ENCODE data around the gene NPTN. TPM values are rescaled to one million over a fixed set of nuclear protein-coding genes. Genes with fewer than 3 reads are reported as not detected.

NPTN gene
- total RNA-seq, 2 experiments from 2014 or later, result 41.4 to 50.6 TPM

DNA sequence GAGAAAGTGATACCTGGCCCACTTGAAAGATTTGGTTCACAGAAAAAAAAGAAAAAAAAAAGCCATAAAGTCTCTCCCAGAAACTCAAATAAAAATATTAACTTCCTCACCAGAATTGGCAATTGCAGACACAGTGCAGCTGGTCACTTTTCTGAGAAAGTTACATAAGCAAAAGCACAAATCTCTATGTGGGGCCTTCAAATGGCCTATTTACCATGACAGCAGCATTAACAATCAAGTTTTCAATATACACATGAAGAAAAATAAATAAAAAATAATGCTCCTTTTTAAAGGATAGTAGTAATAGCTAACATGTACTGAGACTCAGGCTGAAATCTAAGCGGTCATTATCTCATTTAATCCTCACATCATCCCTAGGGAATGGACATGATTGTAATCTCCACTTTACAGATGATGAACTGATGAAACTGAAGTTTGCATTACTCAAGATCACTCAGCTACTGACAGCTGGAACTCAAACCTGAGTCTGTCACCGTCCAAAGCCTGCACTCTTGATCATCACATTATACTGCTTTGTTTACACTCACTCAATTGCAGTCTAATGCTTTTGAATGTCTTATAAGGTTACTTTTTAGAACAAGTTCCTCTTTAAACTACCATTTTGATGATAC is 3.3 kb downstream of the NPTN start:
- H3K4me3 Mint-ChIP-seq, result no peak overlapping the region
- H3K27me3 Mint-ChIP-seq, result peaks cover 6% of the 10 kb centered on the region
- POLR2A ChIA-PET, result interaction anchor here (0.6 kb wide), 1 partner anchor 15 kb away, joined by 4 read pairs; no protein-coding TSS in a partner anchor
- no peak overlapping the region for H3K27ac Mint-ChIP-seq
- H3K4me1 Mint-ChIP-seq, result peaks cover 44% of the 10 kb centered on the region
- no peaks in the 10 kb centered on the region for H3K36me3 Mint-ChIP-seq (ENCODE audit: low read depth)
- no peaks in the 10 kb centered on the region for H3K9me3 Mint-ChIP-seq
- no peak for DNase-seq
- CTCF ChIA-PET, result interaction anchor here (0.6 to 1.0 kb wide), 3 partner anchors 22 to 67 kb away, joined by 3 to 5 read pairs (median 3); no protein-coding TSS in a partner anchor

DNA sequence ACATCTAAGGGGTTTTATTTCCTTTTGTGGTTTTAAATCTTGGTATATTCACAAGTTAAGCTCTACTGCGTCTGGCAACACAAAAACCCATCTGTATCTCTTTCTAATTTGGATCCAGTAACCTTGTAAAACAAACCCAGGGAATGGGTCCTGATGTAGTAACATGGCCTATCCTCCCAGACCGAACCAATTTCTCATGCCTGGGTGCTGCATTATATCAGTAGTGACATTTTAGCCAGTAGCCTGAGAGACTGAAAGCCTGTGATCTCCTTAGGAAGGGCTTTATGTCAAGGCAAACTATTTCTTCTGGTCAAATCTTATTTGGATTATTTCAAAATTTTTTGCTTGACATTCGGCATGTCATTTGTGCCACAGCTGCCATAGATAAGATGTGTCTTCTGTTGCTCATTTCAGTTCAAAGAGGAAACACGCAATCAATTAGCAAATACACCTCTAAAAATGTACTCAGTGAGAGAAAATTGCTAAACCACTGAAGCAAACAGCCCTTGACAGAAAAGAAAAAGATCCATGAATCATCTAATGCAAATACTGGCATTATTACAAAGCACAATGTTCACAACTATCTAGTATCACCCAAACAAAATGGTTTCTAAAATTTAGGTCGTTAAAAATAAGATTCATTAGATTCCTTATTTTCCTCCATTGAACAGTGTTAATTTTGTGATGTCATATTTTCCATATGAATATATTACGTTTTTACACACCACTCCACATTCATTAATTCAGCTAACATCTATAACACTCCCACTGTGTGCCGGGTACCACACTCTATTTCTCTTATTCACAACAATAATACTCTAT is 4.0 kb downstream of the NPTN start:
- Mint-ChIP-seq H3K27me3 (no peaks in the 10 kb centered on the region), H3K9me3 (no peaks in the 10 kb centered on the region), H3K36me3 (ENCODE audit: low read depth) (no peaks in the 10 kb centered on the region), H3K4me1 (peaks cover 44% of the 10 kb centered on the region), H3K4me3 (no peak overlapping the region), H3K27ac (no peak overlapping the region)
- POLR2A ChIA-PET, result no interaction called here
- DNase-seq, result no peak
- CTCF ChIA-PET, result interaction anchor here (0.6 to 0.8 kb wide), 2 partner anchors 23 to 68 kb away, joined by 3 read pairs; no protein-coding TSS in a partner anchor

DNA sequence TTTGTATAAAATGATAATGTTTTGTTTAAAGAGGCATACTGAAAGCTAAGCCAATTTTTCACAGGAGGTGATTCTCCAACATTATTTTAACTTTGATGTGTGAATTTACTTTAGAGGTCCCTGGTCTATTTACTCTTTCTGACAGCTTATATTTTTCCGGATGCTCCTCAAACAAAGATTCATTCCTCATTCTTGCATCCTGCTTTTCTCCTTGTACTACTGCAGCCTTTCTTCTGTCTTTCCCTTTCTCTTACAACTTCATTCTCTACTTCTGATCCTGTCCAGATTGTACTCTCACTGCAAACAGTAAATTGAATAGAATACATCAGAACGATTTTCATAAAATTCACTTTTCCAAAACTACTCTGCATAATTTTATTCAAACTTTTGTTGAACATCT is 5.1 kb downstream of the NPTN start:
- ChIA-PET CTCF (interaction anchor here (1.9 kb wide), 1 partner anchor 8 kb away, joined by 16 read pairs; no protein-coding TSS in a partner anchor), POLR2A (no interaction called here)
- Mint-ChIP-seq H3K36me3 (ENCODE audit: low read depth) (no peaks in the 10 kb centered on the region), H3K9me3 (no peaks in the 10 kb centered on the region), H3K27ac (no peak overlapping the region), H3K27me3 (no peaks in the 10 kb centered on the region), H3K4me3 (no peak overlapping the region), H3K4me1 (peaks cover 37% of the 10 kb centered on the region)
- DNase-seq, result no peak

DNA sequence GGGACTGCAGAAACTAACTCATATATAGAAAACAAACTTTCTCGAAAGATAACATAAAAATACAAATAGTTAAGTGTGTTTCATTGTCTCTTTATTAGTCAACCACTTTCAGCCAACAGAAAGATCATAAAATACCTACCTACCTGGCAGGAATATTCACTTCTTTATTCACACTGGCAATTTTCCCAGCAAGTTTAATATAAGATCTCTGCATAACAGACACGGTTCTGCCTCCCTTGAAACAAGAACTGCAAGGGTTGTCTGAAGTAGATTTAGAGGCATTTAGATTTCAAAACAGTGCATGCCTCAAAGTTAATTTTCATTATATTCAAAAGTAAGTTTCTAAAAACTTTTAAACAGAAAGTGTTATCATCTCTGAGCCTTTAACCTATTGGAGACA is 7.1 kb downstream of the NPTN start:
- H3K9me3 Mint-ChIP-seq, result no peaks in the 10 kb centered on the region
- peaks cover 33% of the 10 kb centered on the region for H3K4me1 Mint-ChIP-seq
- H3K27ac Mint-ChIP-seq, result no peak overlapping the region
- no peaks in the 10 kb centered on the region for H3K27me3 Mint-ChIP-seq
- H3K36me3 Mint-ChIP-seq (ENCODE audit: low read depth), result no peaks in the 10 kb centered on the region
- DNase-seq, result no peak
- CTCF ChIA-PET, result interaction anchor here (1.1 to 1.7 kb wide), 2 partner anchors 11 to 65 kb away, joined by 3 to 6 read pairs; no protein-coding TSS in a partner anchor
- no peak overlapping the region for H3K4me3 Mint-ChIP-seq
- POLR2A ChIA-PET, result no interaction called here

DNA sequence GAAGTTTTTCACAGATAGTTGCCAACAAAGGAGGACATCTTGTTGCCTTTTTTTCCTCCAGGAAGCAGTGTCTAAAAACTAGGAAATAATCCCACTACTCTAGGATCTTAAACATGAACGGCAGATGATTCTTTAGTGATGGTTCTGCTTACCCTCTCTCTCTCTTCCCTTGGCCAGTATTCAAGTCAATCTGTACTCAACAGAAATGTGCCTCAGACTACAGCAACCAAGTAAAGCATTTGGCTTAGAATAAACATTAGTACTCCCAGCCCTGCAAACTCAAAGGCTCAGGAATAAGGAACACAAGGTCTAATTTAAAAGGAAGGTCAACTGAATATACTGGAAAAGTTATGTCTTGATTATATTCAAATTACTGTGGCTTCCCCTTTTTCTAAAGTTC is 8.7 kb downstream of the NPTN start:
- Mint-ChIP-seq H3K4me3 (no peak overlapping the region), H3K4me1 (peaks cover 26% of the 10 kb centered on the region), H3K9me3 (no peaks in the 10 kb centered on the region), H3K27ac (no peak overlapping the region), H3K27me3 (no peaks in the 10 kb centered on the region), H3K36me3 (ENCODE audit: low read depth) (no peaks in the 10 kb centered on the region)
- CTCF ChIA-PET, result interaction anchor here (1.3 to 2.7 kb wide), 2 partner anchors 12 to 64 kb away, joined by 4 to 13 read pairs; no protein-coding TSS in a partner anchor
- DNase-seq, result no peak
- POLR2A ChIA-PET, result no interaction called here

- CTCF ChIA-PET, result interaction anchor here (0.8 to 2.0 kb wide), 4 partner anchors 11 to 52 kb away, joined by 3 to 7 read pairs (median 4); no protein-coding TSS in a partner anchor
- Mint-ChIP-seq H3K4me3 (no peak overlapping the region), H3K9me3 (no peaks in the 10 kb centered on the region), H3K27me3 (no peaks in the 10 kb centered on the region), H3K27ac (no peak overlapping the region), H3K36me3 (ENCODE audit: low read depth) (no peaks in the 10 kb centered on the region), H3K4me1 (peaks cover 13% of the 10 kb centered on the region)
- POLR2A ChIA-PET, result no interaction called here
- no peak for DNase-seq
Observed at GRCh38 chr15:73621286-73621826, 11.8 kb downstream of the NPTN start.

DNA sequence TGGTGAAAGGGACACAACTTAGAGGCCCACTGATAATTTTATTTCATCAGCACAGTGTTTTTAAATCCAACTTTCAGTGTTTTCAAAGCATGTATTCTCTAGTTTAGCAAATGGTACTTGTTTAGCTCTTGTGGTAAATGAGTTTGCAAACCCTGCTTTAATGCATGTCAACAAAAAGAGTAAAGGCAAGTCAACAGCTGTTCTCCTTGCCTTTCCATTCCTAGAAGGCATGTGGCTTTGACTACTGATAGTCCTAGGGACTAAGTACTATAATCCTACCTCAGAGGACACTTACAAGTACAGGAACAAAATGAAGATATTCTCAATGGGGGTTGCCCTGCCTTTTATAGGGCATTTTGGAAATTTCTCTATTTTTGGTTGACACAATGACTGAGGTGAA is 13.1 kb downstream of the NPTN start:
- ChIA-PET POLR2A (no interaction called here), CTCF (interaction anchor here (1.2 to 2.4 kb wide), 5 partner anchors 10 to 16 kb away, joined by 5 to 11 read pairs (median 6); no protein-coding TSS in a partner anchor)
- H3K9me3 Mint-ChIP-seq, result no peaks in the 10 kb centered on the region

DNA sequence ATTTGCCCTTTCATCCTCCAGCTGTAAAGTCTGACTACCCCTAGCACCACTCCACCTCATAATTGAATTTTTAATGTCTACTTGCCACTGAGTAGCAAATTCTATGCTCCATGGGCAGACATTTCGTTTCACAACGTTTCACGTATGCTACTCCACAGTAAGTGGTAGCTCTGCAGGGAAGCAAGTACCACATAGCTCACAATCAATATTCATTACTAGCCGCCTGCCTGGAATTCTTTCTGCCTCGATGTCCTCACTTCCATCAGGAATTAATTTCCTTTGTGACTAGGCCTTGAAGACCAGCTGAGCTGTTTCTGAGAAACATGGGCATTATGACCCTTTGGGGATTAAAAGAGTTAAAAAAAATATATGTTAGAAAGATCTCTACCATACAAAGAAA is 15.3 kb downstream of the NPTN start:
- Mint-ChIP-seq H3K27ac (no peak overlapping the region), H3K36me3 (ENCODE audit: low read depth) (no peaks in the 10 kb centered on the region), H3K27me3 (no peaks in the 10 kb centered on the region), H3K4me1 (peaks cover 12% of the 10 kb centered on the region), H3K9me3 (no peaks in the 10 kb centered on the region), H3K4me3 (no peak overlapping the region)
- CTCF ChIA-PET, result interaction anchor here (0.6 to 2.3 kb wide), 3 partner anchors 11 to 341 kb away, joined by 5 to 9 read pairs (median 5); no protein-coding TSS in a partner anchor
- no peak for DNase-seq
- POLR2A ChIA-PET, result no interaction called here

More for the DNA sequence above, 13.1 kb downstream of the NPTN start:
- Mint-ChIP-seq H3K36me3 (ENCODE audit: low read depth) (no peaks in the 10 kb centered on the region), H3K27ac (no peak overlapping the region), H3K27me3 (no peaks in the 10 kb centered on the region), H3K4me1 (peaks cover 12% of the 10 kb centered on the region), H3K4me3 (no peak overlapping the region)
- no peak for DNase-seq

- Mint-ChIP-seq H3K9me3 (no peaks in the 10 kb centered on the region), H3K27me3 (no peaks in the 10 kb centered on the region), H3K4me1 (peaks cover 12% of the 10 kb centered on the region), H3K27ac (no peak overlapping the region), H3K36me3 (ENCODE audit: low read depth) (no peaks in the 10 kb centered on the region), H3K4me3 (no peak overlapping the region)
- ChIA-PET CTCF (interaction anchor here (0.6 to 2.3 kb wide), 3 partner anchors 10 to 342 kb away, joined by 5 to 9 read pairs (median 5); no protein-coding TSS in a partner anchor), POLR2A (no interaction called here)
- no peak for DNase-seq
Observed at GRCh38 chr15:73617301-73617831, 15.8 kb downstream of the NPTN start.

- Mint-ChIP-seq H3K27me3 (no peaks in the 10 kb centered on the region), H3K4me1 (peaks cover 27% of the 10 kb centered on the region), H3K4me3 (no peak overlapping the region), H3K9me3 (no peaks in the 10 kb centered on the region), H3K36me3 (ENCODE audit: low read depth) (no peaks in the 10 kb centered on the region), H3K27ac (no peak overlapping the region)
- ChIA-PET POLR2A (no interaction called here), CTCF (interaction anchor here (1.7 to 1.8 kb wide), 2 partner anchors 11 to 27 kb away, joined by 5 to 12 read pairs; no protein-coding TSS in a partner anchor)
- DNase-seq, result no peak
Observed at GRCh38 chr15:73608941-73609340, 24.2 kb downstream of the NPTN start.

DNA sequence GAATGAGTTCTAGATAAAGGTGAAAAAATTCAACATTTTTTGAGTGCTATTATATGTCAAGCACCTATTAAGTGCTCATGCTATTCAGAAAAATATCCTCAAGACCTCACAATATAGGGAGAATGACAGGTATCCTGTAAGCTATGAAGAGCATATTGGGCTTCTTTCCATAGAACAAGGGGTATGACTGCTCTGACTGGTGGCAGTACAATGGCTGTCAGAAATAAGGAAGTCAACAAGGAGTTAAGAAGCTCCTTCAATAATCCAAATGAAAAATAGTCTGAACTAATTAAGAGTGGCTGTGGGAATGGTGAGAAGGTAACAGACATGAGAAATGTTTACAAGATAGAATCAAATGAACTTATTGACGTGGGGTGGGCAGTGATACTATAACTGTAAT is 24.7 kb downstream of the NPTN start:
- Mint-ChIP-seq H3K4me1 (peaks cover 27% of the 10 kb centered on the region), H3K27me3 (no peaks in the 10 kb centered on the region), H3K27ac (no peak overlapping the region), H3K4me3 (no peak overlapping the region), H3K9me3 (no peaks in the 10 kb centered on the region), H3K36me3 (ENCODE audit: low read depth) (no peaks in the 10 kb centered on the region)
- POLR2A ChIA-PET, result no interaction called here
- CTCF ChIA-PET, result interaction anchor here (1.7 to 3.2 kb wide), 3 partner anchors 9 to 28 kb away, joined by 5 to 12 read pairs (median 9); no protein-coding TSS in a partner anchor
- no peak for DNase-seq

DNA sequence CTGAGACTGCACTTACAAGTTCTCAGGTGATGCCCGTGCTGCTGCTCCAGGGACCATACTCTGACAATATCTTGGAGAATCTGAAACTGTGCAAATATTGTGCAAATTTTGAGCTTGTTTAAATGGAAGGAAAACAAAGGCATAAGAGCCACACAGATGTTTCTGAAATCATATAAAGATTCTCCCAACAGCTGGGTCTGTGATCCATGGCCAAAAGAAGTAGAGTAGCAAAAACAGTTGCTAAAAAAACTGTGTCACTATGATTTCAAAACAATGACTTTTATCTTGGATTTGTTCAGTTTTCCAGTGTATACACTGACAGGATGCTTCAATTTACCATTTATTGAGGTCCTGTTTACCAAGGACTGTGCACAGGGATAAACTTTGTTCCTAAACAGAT is 25.3 kb downstream of the NPTN start:
- DNase-seq, result no peak
- H3K27me3 Mint-ChIP-seq, result no peaks in the 10 kb centered on the region
- POLR2A ChIA-PET, result no interaction called here
- H3K4me3 Mint-ChIP-seq, result no peak overlapping the region
- H3K4me1 Mint-ChIP-seq, result peaks cover 27% of the 10 kb centered on the region
- CTCF ChIA-PET, result interaction anchor here (1.0 to 3.2 kb wide), 4 partner anchors 9 to 43 kb away, joined by 3 to 9 read pairs (median 4); no protein-coding TSS in a partner anchor
- H3K9me3 Mint-ChIP-seq, result no peaks in the 10 kb centered on the region
- H3K27ac Mint-ChIP-seq, result no peak overlapping the region
- H3K36me3 Mint-ChIP-seq (ENCODE audit: low read depth), result no peaks in the 10 kb centered on the region
